LNCAP (cell line): ENCODE results near the gene SLC15A1.

ENCODE experiments used
- CTCF ChIP-seq: fragments of 450-650 bp; IDR thresholded peaks from 2 replicates; pipeline ENCODE4 v1.5.1; 2017; ENCODE audit warnings: mild to moderate bottlenecking

SLC15A1 gene

GRCh38 chr13:98689347-98689968, 63.0 kb downstream of the SLC15A1 start:
- TF ChIP-seq CTCF: no peak

DNA sequence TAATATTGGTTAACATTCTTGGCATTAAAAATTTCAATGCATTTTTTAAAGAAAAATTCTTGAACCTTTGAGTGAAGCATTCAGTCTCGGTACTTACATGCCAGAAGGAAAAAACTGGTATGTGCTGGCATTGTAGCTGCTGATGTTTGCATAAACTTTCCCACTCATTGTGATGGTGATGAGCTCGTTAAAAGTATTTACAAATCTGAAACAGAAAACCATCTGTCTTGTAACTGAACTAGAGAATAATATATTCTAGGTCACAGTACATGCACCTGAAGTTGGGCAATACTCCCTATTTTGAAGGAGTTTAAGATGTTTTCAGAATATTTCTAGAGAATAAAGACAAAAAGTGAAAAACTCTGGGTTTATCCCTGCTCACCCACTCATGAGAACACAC, 64.1 kb downstream of the SLC15A1 start:
- TF ChIP-seq CTCF: no peak

DNA sequence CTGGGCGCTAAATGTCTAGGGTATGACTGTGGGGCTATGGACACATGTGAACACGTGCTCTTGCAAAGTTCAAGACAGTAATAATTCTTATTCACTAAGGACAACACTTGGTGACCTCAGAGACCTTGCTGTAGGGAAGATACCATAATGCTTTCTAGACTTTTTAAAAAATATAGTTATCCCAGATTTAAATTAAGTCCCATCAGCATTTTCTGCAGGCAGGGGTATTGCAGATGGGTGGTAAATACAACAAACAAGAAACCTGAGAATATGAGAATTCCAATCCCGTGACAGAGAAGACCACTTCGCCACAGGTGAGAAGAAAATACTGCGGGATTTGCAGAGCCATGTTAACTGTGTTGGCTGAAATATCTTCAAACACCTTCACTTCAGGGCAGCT, 65.2 kb downstream of the SLC15A1 start:
- no peak for TF ChIP-seq CTCF

GRCh38 chr13:98686270-98686669, 66.2 kb downstream of the SLC15A1 start:
- TF ChIP-seq CTCF: no peak

DNA sequence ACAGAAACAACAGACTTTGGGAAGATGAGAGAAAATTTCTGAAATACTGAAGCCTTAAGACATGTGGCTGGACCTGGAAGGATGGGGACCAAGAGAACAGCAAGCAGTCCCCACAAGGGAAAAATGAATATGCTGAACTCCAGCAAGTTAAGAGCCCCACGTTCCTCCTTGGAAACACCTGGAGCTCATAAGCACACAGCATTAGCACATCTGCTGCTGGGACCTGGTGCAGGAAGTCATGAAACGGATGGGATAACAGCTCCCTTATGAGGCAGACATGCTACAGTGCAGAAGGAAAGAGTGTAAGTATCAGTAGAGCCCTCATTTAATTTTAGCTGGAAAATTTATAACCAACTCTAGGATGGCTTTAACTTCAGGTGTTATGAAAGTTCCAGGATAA, 67.3 kb downstream of the SLC15A1 start:
- no peak for TF ChIP-seq CTCF

- no peak for TF ChIP-seq CTCF
Measured at GRCh38 chr13:98681049-98681448, 71.4 kb downstream of the SLC15A1 start.

- TF ChIP-seq CTCF: no peak
Measured at GRCh38 chr13:98678741-98679140, 73.7 kb downstream of the SLC15A1 start.

DNA sequence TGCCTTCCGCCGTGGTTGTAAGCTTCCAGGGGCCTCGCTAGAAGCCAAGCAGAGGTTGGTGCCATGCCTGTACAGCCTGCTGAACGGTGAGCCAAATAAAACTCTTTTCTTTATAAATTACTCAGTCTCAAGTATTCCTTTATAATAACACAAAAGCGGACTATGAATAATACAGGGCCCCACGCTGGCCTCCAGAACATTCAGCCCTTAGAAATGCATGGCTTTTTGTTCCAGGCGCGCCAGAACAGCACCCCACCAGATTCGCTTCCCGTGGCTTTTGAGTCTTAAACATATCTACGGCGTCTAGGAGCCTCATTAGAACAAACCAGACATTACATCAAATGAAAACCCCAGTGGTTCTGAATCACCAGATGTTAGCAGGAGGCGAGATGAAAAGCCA, 75.1 kb downstream of the SLC15A1 start:
- TF ChIP-seq CTCF: no peak
